GM10248 (cell line): Measurements from ENCODE around the gene ATXN7L2.

Experiments
- CTCF ChIA-PET: fragments of 300-600 bp; sonication (Branson Sonifier 250); formaldehyde crosslinking; extraction: SDS; loops from one replicate; lab custom pipeline; 2021; ENCODE audit warnings: antibody characterized with exemption; lab: Yijun Ruan, JAX
- POLR2A ChIA-PET: fragments of 350-650 bp; sonication (Branson Sonifier 250); formaldehyde crosslinking; extraction: SDS; loops from one replicate; lab custom pipeline; 2020; ENCODE audit warnings: antibody characterized with exemption; lab: Yijun Ruan, JAX
- DNase-seq: peaks from one replicate; pipeline ENCODE4 v3.0.0; 2012; ENCODE audit errors: extremely low spot score
- CTCF ChIP-seq: IDR thresholded peaks from 2 replicates; pipeline ENCODE4 v1.5.1; 2012; ENCODE audit warnings: mild to moderate bottlenecking, low read depth; ENCODE audit errors: extremely low read depth, missing control alignments, control extremely low read depth

Gene ATXN7L2

GRCh38 chr1:109535481-109535880 is 51.8 kb downstream of the ATXN7L2 start:
- no peak for TF ChIP-seq CTCF
- ChIA-PET POLR2A (no interaction called here), CTCF (interaction anchor here (1.0 to 26.3 kb wide), 9 partner anchors 7 to 449 kb away, joined by 3 to 1898 read pairs (median 4); partner anchors contain the start of genes AHCYL1, AMIGO1, ATXN7L2 and CYB561D1)
- no peak for DNase-seq

GRCh38 chr1:109535971-109536491 is 52.3 kb downstream of the ATXN7L2 start:
- DNase-seq: no peak
- ChIA-PET POLR2A (no interaction called here), CTCF (interaction anchor here (1.1 to 26.3 kb wide), 7 partner anchors 6 to 449 kb away, joined by 3 to 1898 read pairs (median 7); partner anchors contain the start of genes AHCYL1, AMIGO1, ATXN7L2 and CYB561D1)
- no peak for TF ChIP-seq CTCF

GRCh38 chr1:109537450-109538178 is 53.9 kb downstream of the ATXN7L2 start:
- ChIA-PET CTCF (interaction anchor here (1.0 to 26.3 kb wide), 7 partner anchors 5 to 446 kb away, joined by 3 to 1898 read pairs (median 13); partner anchors contain the start of genes AMIGO1, ATXN7L2, CYB561D1 and GPR61), POLR2A (no interaction called here)

GRCh38 chr1:109538827-109539555 is 55.3 kb downstream of the ATXN7L2 start:
- no peak for DNase-seq
- ChIA-PET CTCF (interaction anchor here (0.7 to 26.3 kb wide), 8 partner anchors 3 to 473 kb away, joined by 3 to 1898 read pairs (median 11); partner anchors contain the start of genes AMIGO1, ATXN7L2, CYB561D1 and GNAI3), POLR2A (no interaction called here)
- no peak for TF ChIP-seq CTCF

More at GRCh38 chr1:109537450-109538178, 53.9 kb downstream of the ATXN7L2 start:
- no peak for TF ChIP-seq CTCF
- DNase-seq: no peak

- DNase-seq: no peak
- no peak for TF ChIP-seq CTCF
- POLR2A ChIA-PET: no interaction called here
- CTCF ChIA-PET: interaction anchor here (1.4 to 26.3 kb wide), 6 partner anchors 7 to 472 kb away, joined by 3 to 1898 read pairs (median 26); partner anchors contain the start of genes AHCYL1, AMIGO1, ATXN7L2 and CYB561D1
Measured at GRCh38 chr1:109539676-109540075, 56.0 kb downstream of the ATXN7L2 start, which contains the start of gene GPR61. GPR61 (plus strand) TSS chr1:109539872; CDS start chr1:109543023, 3,151 bp downstream.

GRCh38 chr1:109541102-109541501 is 57.4 kb downstream of the ATXN7L2 start:
- no peak for DNase-seq
- ChIA-PET POLR2A (no interaction called here), CTCF (interaction anchor here (1.0 to 26.3 kb wide), 9 partner anchors 8 to 489 kb away, joined by 3 to 1898 read pairs (median 4); partner anchors contain the start of genes AHCYL1, AMIGO1, ATXN7L2 and CYB561D1)
- TF ChIP-seq CTCF: no peak
